ENCODE data around the gene STAB2.

Gene STAB2

GRCh38 chr12:103672401-103673119 is 85.5 kb downstream of the STAB2 start:
- H3K9ac ChIP-seq (ENCODE audit: low read length in 2 of 2): no peak overlapping the region
- no peaks in the 10 kb centered on the region for H3K27me3 ChIP-seq (ENCODE audit: control insufficient read depth in 1 of 2, insufficient read depth in 2 of 2, low read length in 2 of 2)
- no peaks in the 10 kb centered on the region for H3K4me1 ChIP-seq (ENCODE audit: control insufficient read depth, insufficient read depth, low read length)
- H3K27ac ChIP-seq (ENCODE audit: low read length): no peak overlapping the region
- no peak overlapping the region for H3K4me3 ChIP-seq (ENCODE audit: low read length in 2 of 2)
- no peaks in the 10 kb centered on the region for H3K36me3 ChIP-seq (ENCODE audit: control insufficient read depth in 2 of 2, insufficient read depth in 2 of 2, low read length in 2 of 2)
- no peaks in the 10 kb centered on the region for H3K9me3 ChIP-seq (ENCODE audit: control insufficient read depth in 2 of 2, low read length in 2 of 2)

- Histone ChIP-seq H3K27ac (ENCODE audit: low read length) (no peak overlapping the region), H3K4me1 (ENCODE audit: control insufficient read depth, insufficient read depth, low read length) (no peaks in the 10 kb centered on the region), H3K9me3 (ENCODE audit: control insufficient read depth in 2 of 2, low read length in 2 of 2) (no peaks in the 10 kb centered on the region), H3K36me3 (ENCODE audit: control insufficient read depth in 2 of 2, insufficient read depth in 2 of 2, low read length in 2 of 2) (no peaks in the 10 kb centered on the region), H3K9ac (ENCODE audit: low read length in 2 of 2) (no peak overlapping the region), H3K4me3 (ENCODE audit: low read length in 2 of 2) (no peak overlapping the region), H3K27me3 (ENCODE audit: control insufficient read depth in 1 of 2, insufficient read depth in 2 of 2, low read length in 2 of 2) (no peaks in the 10 kb centered on the region)
Observed at GRCh38 chr12:103673487-103673886, 86.4 kb downstream of the STAB2 start.

GRCh38 chr12:103673891-103674375 is 86.9 kb downstream of the STAB2 start:
- Histone ChIP-seq H3K9ac (ENCODE audit: low read length in 2 of 2) (no peak overlapping the region), H3K4me1 (ENCODE audit: control insufficient read depth, insufficient read depth, low read length) (no peaks in the 10 kb centered on the region), H3K27me3 (ENCODE audit: control insufficient read depth in 1 of 2, insufficient read depth in 2 of 2, low read length in 2 of 2) (no peaks in the 10 kb centered on the region), H3K9me3 (ENCODE audit: control insufficient read depth in 2 of 2, low read length in 2 of 2) (no peaks in the 10 kb centered on the region), H3K36me3 (ENCODE audit: control insufficient read depth in 2 of 2, insufficient read depth in 2 of 2, low read length in 2 of 2) (no peaks in the 10 kb centered on the region), H3K27ac (ENCODE audit: low read length) (no peak overlapping the region), H3K4me3 (ENCODE audit: low read length in 2 of 2) (no peak overlapping the region)

GRCh38 chr12:103676893-103677292 is 89.8 kb downstream of the STAB2 start:
- H3K27ac ChIP-seq (ENCODE audit: low read length): no peak overlapping the region
- no peak overlapping the region for H3K4me3 ChIP-seq (ENCODE audit: low read length in 2 of 2)
- peaks cover 15% of the 10 kb centered on the region for H3K4me1 ChIP-seq (ENCODE audit: control insufficient read depth, insufficient read depth, low read length)
- H3K36me3 ChIP-seq (ENCODE audit: control insufficient read depth in 2 of 2, insufficient read depth in 2 of 2, low read length in 2 of 2): no peaks in the 10 kb centered on the region
- no peaks in the 10 kb centered on the region for H3K9me3 ChIP-seq (ENCODE audit: control insufficient read depth in 2 of 2, low read length in 2 of 2)
- no peaks in the 10 kb centered on the region for H3K27me3 ChIP-seq (ENCODE audit: control insufficient read depth in 1 of 2, insufficient read depth in 2 of 2, low read length in 2 of 2)
- H3K9ac ChIP-seq (ENCODE audit: low read length in 2 of 2): no peak overlapping the region

- H3K36me3 ChIP-seq (ENCODE audit: control insufficient read depth in 2 of 2, insufficient read depth in 2 of 2, low read length in 2 of 2): no peaks in the 10 kb centered on the region
- no peaks in the 10 kb centered on the region for H3K9me3 ChIP-seq (ENCODE audit: control insufficient read depth in 2 of 2, low read length in 2 of 2)
- no peak overlapping the region for H3K9ac ChIP-seq (ENCODE audit: low read length in 2 of 2)
- H3K27ac ChIP-seq (ENCODE audit: low read length): no peak overlapping the region
- H3K27me3 ChIP-seq (ENCODE audit: control insufficient read depth in 1 of 2, insufficient read depth in 2 of 2, low read length in 2 of 2): no peaks in the 10 kb centered on the region
- peaks cover 15% of the 10 kb centered on the region for H3K4me1 ChIP-seq (ENCODE audit: control insufficient read depth, insufficient read depth, low read length)
- H3K4me3 ChIP-seq (ENCODE audit: low read length in 2 of 2): no peak overlapping the region
Observed at GRCh38 chr12:103677341-103677740, 90.3 kb downstream of the STAB2 start.

- peaks cover 15% of the 10 kb centered on the region for H3K4me1 ChIP-seq (ENCODE audit: control insufficient read depth, insufficient read depth, low read length)
Observed at GRCh38 chr12:103677905-103678304, 90.8 kb downstream of the STAB2 start.

GRCh38 chr12:103679421-103680170 is 92.5 kb downstream of the STAB2 start:
- Histone ChIP-seq H3K4me1 (ENCODE audit: control insufficient read depth, insufficient read depth, low read length) (peaks cover 15% of the 10 kb centered on the region), H3K9ac (ENCODE audit: low read length in 2 of 2) (no peak overlapping the region), H3K4me3 (ENCODE audit: low read length in 2 of 2) (no peak overlapping the region), H3K9me3 (ENCODE audit: control insufficient read depth in 2 of 2, low read length in 2 of 2) (no peaks in the 10 kb centered on the region), H3K27ac (ENCODE audit: low read length) (no peak overlapping the region), H3K27me3 (ENCODE audit: control insufficient read depth in 1 of 2, insufficient read depth in 2 of 2, low read length in 2 of 2) (no peaks in the 10 kb centered on the region), H3K36me3 (ENCODE audit: control insufficient read depth in 2 of 2, insufficient read depth in 2 of 2, low read length in 2 of 2) (no peaks in the 10 kb centered on the region)

More at GRCh38 chr12:103677905-103678304, 90.8 kb downstream of the STAB2 start:
- no peak overlapping the region for H3K27ac ChIP-seq (ENCODE audit: low read length)
- no peaks in the 10 kb centered on the region for H3K9me3 ChIP-seq (ENCODE audit: control insufficient read depth in 2 of 2, low read length in 2 of 2)
- H3K9ac ChIP-seq (ENCODE audit: low read length in 2 of 2): no peak overlapping the region
- no peak overlapping the region for H3K4me3 ChIP-seq (ENCODE audit: low read length in 2 of 2)
- H3K36me3 ChIP-seq (ENCODE audit: control insufficient read depth in 2 of 2, insufficient read depth in 2 of 2, low read length in 2 of 2): no peaks in the 10 kb centered on the region
- H3K27me3 ChIP-seq (ENCODE audit: control insufficient read depth in 1 of 2, insufficient read depth in 2 of 2, low read length in 2 of 2): no peaks in the 10 kb centered on the region

GRCh38 chr12:103680591-103681141 is 93.6 kb downstream of the STAB2 start:
- peaks cover 15% of the 10 kb centered on the region for H3K4me1 ChIP-seq (ENCODE audit: control insufficient read depth, insufficient read depth, low read length)
- H3K4me3 ChIP-seq (ENCODE audit: low read length in 2 of 2): no peak overlapping the region
- H3K27me3 ChIP-seq (ENCODE audit: control insufficient read depth in 1 of 2, insufficient read depth in 2 of 2, low read length in 2 of 2): no peaks in the 10 kb centered on the region
- H3K27ac ChIP-seq (ENCODE audit: low read length): peak overlapping the region; percentile 18
- no peak overlapping the region for H3K9ac ChIP-seq (ENCODE audit: low read length in 2 of 2)
- no peaks in the 10 kb centered on the region for H3K36me3 ChIP-seq (ENCODE audit: control insufficient read depth in 2 of 2, insufficient read depth in 2 of 2, low read length in 2 of 2)
- no peaks in the 10 kb centered on the region for H3K9me3 ChIP-seq (ENCODE audit: control insufficient read depth in 2 of 2, low read length in 2 of 2)

GRCh38 chr12:103686026-103686425 is 99.0 kb downstream of the STAB2 start:
- Histone ChIP-seq H3K27ac (ENCODE audit: low read length) (no peak overlapping the region), H3K4me3 (ENCODE audit: low read length in 2 of 2) (no peak overlapping the region), H3K9ac (ENCODE audit: low read length in 2 of 2) (no peak overlapping the region), H3K36me3 (ENCODE audit: control insufficient read depth in 2 of 2, insufficient read depth in 2 of 2, low read length in 2 of 2) (no peaks in the 10 kb centered on the region), H3K4me1 (ENCODE audit: control insufficient read depth, insufficient read depth, low read length) (peaks cover under 1% of the 10 kb centered on the region), H3K9me3 (ENCODE audit: control insufficient read depth in 2 of 2, low read length in 2 of 2) (no peaks in the 10 kb centered on the region), H3K27me3 (ENCODE audit: control insufficient read depth in 1 of 2, insufficient read depth in 2 of 2, low read length in 2 of 2) (no peaks in the 10 kb centered on the region)

- Histone ChIP-seq H3K27me3 (ENCODE audit: control insufficient read depth in 1 of 2, insufficient read depth in 2 of 2, low read length in 2 of 2) (no peaks in the 10 kb centered on the region), H3K9me3 (ENCODE audit: control insufficient read depth in 2 of 2, low read length in 2 of 2) (no peaks in the 10 kb centered on the region), H3K36me3 (ENCODE audit: control insufficient read depth in 2 of 2, insufficient read depth in 2 of 2, low read length in 2 of 2) (no peaks in the 10 kb centered on the region), H3K4me3 (ENCODE audit: low read length in 2 of 2) (no peak overlapping the region), H3K9ac (ENCODE audit: low read length in 2 of 2) (no peak overlapping the region), H3K4me1 (ENCODE audit: control insufficient read depth, insufficient read depth, low read length) (no peaks in the 10 kb centered on the region), H3K27ac (ENCODE audit: low read length) (no peak overlapping the region)
Observed at GRCh38 chr12:103687253-103687652, 100.2 kb downstream of the STAB2 start.
